ENCODE measurements around the gene GATA5.

DNA sequence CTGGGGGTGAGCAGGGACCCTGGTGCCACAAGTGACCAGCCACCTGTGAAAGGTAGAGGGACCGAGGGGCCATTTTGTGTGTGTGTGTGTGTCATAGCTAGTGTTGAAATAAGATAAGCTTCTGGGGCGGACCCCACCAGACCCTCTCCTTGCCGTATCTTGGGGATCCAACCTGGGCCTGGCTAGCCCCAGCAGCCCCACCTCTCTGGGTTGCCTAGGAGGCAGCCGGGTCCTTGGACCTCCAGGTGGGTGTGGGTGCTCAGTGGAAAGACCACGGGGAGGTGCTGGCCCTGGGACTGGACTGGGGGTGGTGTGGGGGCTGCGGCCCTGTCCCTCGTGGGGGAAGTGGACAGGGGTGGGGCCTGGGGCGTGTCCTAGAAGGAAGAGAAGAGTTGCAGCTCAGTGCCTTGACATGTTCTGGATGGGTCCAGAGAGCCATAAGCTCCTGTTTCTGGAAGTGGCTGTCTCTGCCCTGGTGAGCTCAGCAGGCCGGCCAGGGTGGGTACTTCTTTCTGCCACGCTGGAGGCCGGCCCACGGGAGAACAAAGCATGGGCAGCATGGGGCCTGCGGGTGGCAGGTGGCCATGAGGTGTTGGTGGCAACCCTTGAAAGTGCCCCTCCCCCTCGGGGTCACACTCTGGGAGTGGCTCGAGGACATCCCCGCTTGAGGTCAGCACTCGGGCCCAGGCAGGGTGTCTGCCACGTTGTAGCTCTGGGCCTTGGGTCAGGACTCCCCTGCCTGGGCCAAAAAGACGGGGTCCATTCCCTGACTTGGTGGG lies 56.9 kb downstream of the GATA5 start:
- TF ChIP-seq POLR2A (IDR thresholded peaks at IDR 0.05) = no peak
- TF ChIP-seq, protein P1, sequence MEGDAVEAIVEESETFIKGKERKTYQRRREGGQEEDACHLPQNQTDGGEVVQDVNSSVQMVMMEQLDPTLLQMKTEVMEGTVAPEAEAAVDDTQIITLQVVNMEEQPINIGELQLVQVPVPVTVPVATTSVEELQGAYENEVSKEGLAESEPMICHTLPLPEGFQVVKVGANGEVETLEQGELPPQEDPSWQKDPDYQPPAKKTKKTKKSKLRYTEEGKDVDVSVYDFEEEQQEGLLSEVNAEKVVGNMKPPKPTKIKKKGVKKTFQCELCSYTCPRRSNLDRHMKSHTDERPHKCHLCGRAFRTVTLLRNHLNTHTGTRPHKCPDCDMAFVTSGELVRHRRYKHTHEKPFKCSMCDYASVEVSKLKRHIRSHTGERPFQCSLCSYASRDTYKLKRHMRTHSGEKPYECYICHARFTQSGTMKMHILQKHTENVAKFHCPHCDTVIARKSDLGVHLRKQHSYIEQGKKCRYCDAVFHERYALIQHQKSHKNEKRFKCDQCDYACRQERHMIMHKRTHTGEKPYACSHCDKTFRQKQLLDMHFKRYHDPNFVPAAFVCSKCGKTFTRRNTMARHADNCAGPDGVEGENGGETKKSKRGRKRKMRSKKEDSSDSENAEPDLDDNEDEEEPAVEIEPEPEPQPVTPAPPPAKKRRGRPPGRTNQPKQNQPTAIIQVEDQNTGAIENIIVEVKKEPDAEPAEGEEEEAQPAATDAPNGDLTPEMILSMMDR (IDR thresholded peaks at IDR 0.05) = no peak

Data from suprapubic skin (tissue), 3 donors.